H1 (cell line): ENCODE measurements around the gene PRKAG1. TPM values are rescaled to one million over a fixed set of nuclear protein-coding genes. Genes with fewer than 3 reads are reported as not detected.

Experiments used
- ATF2 ChIP-seq: IDR thresholded peaks from 2 replicates; pipeline ENCODE4 v1.6.1; 2012; ENCODE audit warnings: low read length, inconsistent platforms
- BACH1 ChIP-seq: IDR thresholded peaks from 2 replicates; pipeline ENCODE4 v1.6.1; 2012; ENCODE audit warnings: low read length, improper control_type of control experiment
- BRCA1 ChIP-seq: IDR thresholded peaks from 2 replicates; pipeline ENCODE4 v1.6.1; 2012; ENCODE audit warnings: low read depth, low read length, improper control_type of control experiment
- CHD1 ChIP-seq: IDR thresholded peaks from 2 replicates; pipeline ENCODE4 v1.6.1; 2012; ENCODE audit warnings: low read depth, low read length, improper control_type of control experiment
- CREB1 ChIP-seq: IDR thresholded peaks from 2 replicates; pipeline ENCODE4 v1.6.1; 2012; ENCODE audit warnings: inconsistent platforms
- SIX5 ChIP-seq: IDR thresholded peaks from 2 replicates; pipeline ENCODE4 v1.6.1; 2011; ENCODE audit warnings: mild to moderate bottlenecking, low read depth, low read length
- polyA plus RNA-seq, 7 experiments: library from polyadenylated mRNA; depleted of rRNA in 3 of 7; stranded (reverse) in 5 of 7; unstranded in 2 of 7; fragments of >200 nt in 5 of 7; fragments of 200-250 nt in 2 of 7; gene quantifications; 1 replicate in 5 of 7; 2 replicates in 1 of 7; 4 replicates in 1 of 7; pipeline versions ENCODE4 v1.2.1 to v1.2.3, GENCODE V29; 2011 to 2013; ENCODE audit warnings: missing spikeins in 2 of 7, mixed read lengths in 2 of 7
- total RNA-seq: library from RNA; stranded (reverse); fragmentation: NEBNext Ultra II Directional; extraction: Animal tissue kit (Norgen Biotek cat#: 25700); gene quantifications from 2 replicates; pipeline ENCODE4 v1.2.1, GENCODE V29; 2021

PRKAG1 gene
- total and polyA plus RNA-seq, 2 of the 8 experiments (the other 6 are each of a cell fraction or from before 2014, with no cell fraction given), result 38.6 to 57.5 TPM

GRCh38 chr12:49021292-49021915 is 2.8 kb upstream of the PRKAG1 start (continued):
- TF ChIP-seq ATF2 (no peak), CREB1 (no peak), CHD1 (no peak), SIX5 (no peak), BRCA1 (no peak), BACH1 (no peak)
